HCT116 (cell line): ENCODE measurements around the gene OR52E8. TPM values are rescaled to one million over a fixed set of nuclear protein-coding genes. Genes with fewer than 3 reads are reported as not detected.

Experiments used
- ATAC-seq: fragments of 200-7000 bp; cut with Tn5 transposase; 2 replicates; pipeline ENCODE4 v1.9.1; 2020; ENCODE audit warnings: mild to moderate bottlenecking, moderate library complexity
- BruUV-seq: library from RNA; stranded (reverse); fragments of 400-500 nt; replicated peaks from 2 replicates; lab custom pipeline; 2021; lab: Mats Ljungman, UMichigan
- CTCF ChIA-PET: fragments of 300-600 bp; sonication (Branson Sonifier 250); formaldehyde crosslinking; loops from one replicate; lab custom pipeline; 2021; ENCODE audit warnings: antibody characterized with exemption; lab: Charles Lee
- POLR2A ChIA-PET: fragments of 300-600, 350-600 bp; sonication (Branson Sonifier 250); formaldehyde crosslinking; loops from one replicate; lab custom pipeline; 2021; ENCODE audit warnings: antibody characterized with exemption; lab: Charles Lee
- RAD21 ChIA-PET, 2 experiments: fragments of 300-600 bp; sonication (Branson Sonifier 250); formaldehyde crosslinking; loops; one replicate each; lab custom pipeline; 2023; ENCODE audit warnings: low total read pairs in 2 of 2; ENCODE audit not compliant: uncharacterized antibody in 2 of 2, unreplicated experiment in 2 of 2, low non-redundant PET in 1 of 2; lab: Charles Lee
- DNase-seq: peaks from one replicate; pipeline ENCODE4 v3.0.0-alpha.2; 2010; ENCODE audit warnings: low read depth, low spot score
- H2AFZ ChIP-seq: fragments of 200-600 bp; shearing (Covaris generic), sonication (generic); 2 replicates; pipeline ENCODE4 v1.6.1; 2017; ENCODE audit warnings: low read depth, mixed run types, mixed read lengths, antibody characterized with exemption, low read length; ENCODE audit not compliant: poor library complexity, severe bottlenecking
- H3K27ac ChIP-seq: 2 replicates; pipeline ENCODE4 v1.5.1; 2012; ENCODE audit warnings: low read depth, low read length
- H3K27me3 ChIP-seq: fragments of 200-600 bp; sonication (generic); 2 replicates; pipeline ENCODE4 v1.6.1; 2016; ENCODE audit warnings: mixed run types, low read length, mixed read lengths; ENCODE audit not compliant: insufficient read depth
- H3K36me3 ChIP-seq, 2 experiments: fragments of 200-500 bp in 1 of 2; fragments of 200-600 bp in 1 of 2; sonication (Bioruptor generic) in 1 of 2; sonication (generic) in 1 of 2; 2 replicates each; pipeline versions ENCODE4 v1.5.1 to v1.6.1; 2014 to 2016; ENCODE audit warnings: low read length in 2 of 2, inconsistent platforms in 1 of 2, mixed read lengths in 1 of 2, mixed run types in 1 of 2; ENCODE audit not compliant: insufficient read depth in 2 of 2, control insufficient read depth in 1 of 2
- H3K4me1 ChIP-seq, 2 experiments: fragments of 200-600 bp in 1 of 2; sonication (generic) in 1 of 2; 2 replicates each; pipeline versions ENCODE4 v1.5.1 to v1.6.1; 2012 to 2017; ENCODE audit warnings: low read length in 2 of 2, inconsistent platforms in 1 of 2, mild to moderate bottlenecking in 1 of 2, mixed read lengths in 1 of 2, mixed run types in 1 of 2, moderate library complexity in 1 of 2; ENCODE audit not compliant: insufficient read depth in 2 of 2, control insufficient read depth in 1 of 2
- H3K4me2 ChIP-seq: fragments of 200-600 bp; sonication (generic); 2 replicates; pipeline ENCODE4 v1.6.1; 2017; ENCODE audit warnings: mixed run types, low read length, mixed read lengths
- H3K4me3 ChIP-seq, 2 experiments: fragments of 200-600 bp in 1 of 2; sonication (generic) in 1 of 2; replicated peaks in 1 of 2; 2 replicates each; pipeline ENCODE4 v1.5.1; 2011 to 2016; ENCODE audit warnings: low read length in 2 of 2, control low read depth in 1 of 2, low read depth in 1 of 2, mild to moderate bottlenecking in 1 of 2, mixed read lengths in 1 of 2, mixed run types in 1 of 2
- H3K79me2 ChIP-seq: fragments of 200-600 bp; sonication (generic); 2 replicates; pipeline ENCODE4 v1.6.1; 2017; ENCODE audit warnings: mild to moderate bottlenecking, mixed run types, low read length, moderate library complexity, mixed read lengths; ENCODE audit not compliant: insufficient read depth
- H3K9ac ChIP-seq: fragments of 200-600 bp; sonication (generic); 2 replicates; pipeline ENCODE4 v1.6.1; 2016; ENCODE audit warnings: low read length, mixed read lengths
- H3K9me2 ChIP-seq: fragments of 200-600 bp; sonication (generic), shearing (Covaris generic); 2 replicates; pipeline ENCODE4 v1.6.1; 2017; ENCODE audit warnings: mixed run types, mild to moderate bottlenecking, moderate library complexity; ENCODE audit not compliant: insufficient read depth
- H3K9me3 ChIP-seq, 2 experiments: fragments of 200-500 bp in 1 of 2; fragments of 200-600 bp in 1 of 2; sonication (Bioruptor generic) in 1 of 2; sonication (generic) in 1 of 2; 2 replicates each; pipeline ENCODE4 v1.6.1; 2014 to 2017; ENCODE audit warnings: low read length in 2 of 2, mixed read lengths in 2 of 2, inconsistent platforms in 1 of 2, low read depth in 1 of 2, mild to moderate bottlenecking in 1 of 2, mixed run types in 1 of 2, moderate library complexity in 1 of 2; ENCODE audit not compliant: control insufficient read depth in 1 of 2, insufficient read depth in 1 of 2
- H4K20me1 ChIP-seq: fragments of 200-600 bp; sonication (generic), shearing (Covaris generic); 2 replicates; pipeline ENCODE4 v1.6.1; 2017; ENCODE audit warnings: mixed run types, mild to moderate bottlenecking, moderate library complexity; ENCODE audit not compliant: insufficient read depth
- CEBPB ChIP-seq: IDR thresholded peaks from 2 replicates; pipeline ENCODE4 v1.6.1; 2012; ENCODE audit warnings: low read depth
- EGR1 ChIP-seq: IDR thresholded peaks from 2 replicates; pipeline ENCODE4 v1.6.1; 2012; ENCODE audit warnings: low read depth
- ELF1 ChIP-seq: IDR thresholded peaks from 2 replicates; pipeline ENCODE4 v1.6.1; 2012; ENCODE audit warnings: low read depth, borderline replicate concordance
- FOSL1 ChIP-seq: IDR thresholded peaks from 2 replicates; pipeline ENCODE4 v1.6.1; 2012; ENCODE audit warnings: low read depth
- JUND ChIP-seq: IDR thresholded peaks from 2 replicates; pipeline ENCODE4 v1.6.1; 2012
- POLR2AphosphoS5 ChIP-seq: IDR thresholded peaks from 2 replicates; pipeline ENCODE4 v1.6.1; 2011; ENCODE audit warnings: mild to moderate bottlenecking, low read depth, low read length, moderate library complexity
- SIN3A ChIP-seq: IDR thresholded peaks from 2 replicates; pipeline ENCODE4 v1.6.1; 2012; ENCODE audit warnings: low read depth
- SP1 ChIP-seq: IDR thresholded peaks from 2 replicates; pipeline ENCODE4 v1.6.1; 2012; ENCODE audit warnings: low read depth
- SRF ChIP-seq: IDR thresholded peaks from 2 replicates; pipeline ENCODE4 v1.6.1; 2012; ENCODE audit warnings: low read depth
- TCF7L2 ChIP-seq: IDR thresholded peaks from 2 replicates; pipeline ENCODE4 v1.7.0; 2011; ENCODE audit warnings: borderline replicate concordance, inconsistent platforms; ENCODE audit not compliant: insufficient read depth, insufficient read length; ENCODE audit errors: extremely low read depth
- YY1 ChIP-seq: IDR thresholded peaks from 2 replicates; pipeline ENCODE4 v1.6.1; 2011; ENCODE audit warnings: low read length, low read depth, moderate library complexity, mild to moderate bottlenecking; ENCODE audit not compliant: insufficient replicate concordance; ENCODE audit errors: extremely low read depth
- ZFX ChIP-seq: fragments of 450-650 bp; IDR thresholded peaks from 2 replicates; pipeline ENCODE4 v1.6.1; 2017
- ZNF274 ChIP-seq: fragments of 200-500 bp; sonication (Bioruptor generic); IDR thresholded peaks from 2 replicates; pipeline ENCODE4 v1.6.1; 2014; ENCODE audit warnings: mild to moderate bottlenecking, low read depth, low read length, inconsistent platforms
- intact Hi-C: fragments of 100-400 bp; cut with micrococcal nuclease; formaldehyde crosslinking; loops from 2 replicates; pipeline ENCODE4 v1.10.0; 2022
- total RNA-seq: library from RNA; stranded (reverse); gene quantifications from one replicate; pipeline ENCODE4 v1.2.1, GENCODE V29; 2021; ENCODE audit not compliant: unreplicated experiment
- TF ChIP-seq, protein P1 (sequence below), 3 experiments: fragments of 200-600 bp in 1 of 3; sonication (generic) in 1 of 3; IDR thresholded peaks in 2 of 3; conservative IDR thresholded peaks in 1 of 3; 2 replicates each; pipeline ENCODE4 v1.5.1; 2012 to 2017; ENCODE audit warnings: low read depth in 2 of 3, low read length in 2 of 3, antibody characterized with exemption in 1 of 3, borderline replicate concordance in 1 of 3, control low read depth in 1 of 3, mild to moderate bottlenecking in 1 of 3, mixed read lengths in 1 of 3, mixed run types in 1 of 3, moderate library complexity in 1 of 3; ENCODE audit not compliant: insufficient read depth in 1 of 3
- TF ChIP-seq, protein P2 (sequence below): IDR thresholded peaks from 2 replicates; pipeline ENCODE4 v1.6.1; 2011; ENCODE audit warnings: mild to moderate bottlenecking, low read length, moderate library complexity; ENCODE audit not compliant: insufficient replicate concordance; ENCODE audit errors: extremely low read depth
- TF ChIP-seq, protein P3 (sequence below): IDR thresholded peaks from 2 replicates; pipeline ENCODE4 v1.6.1; 2012
- TF ChIP-seq, protein P4 (sequence below): IDR thresholded peaks from 2 replicates; pipeline ENCODE4 v1.6.1; 2012; ENCODE audit warnings: low read depth

Gene OR52E8
- total RNA-seq, 1 experiment from 2014 or later = not detected

DNA sequence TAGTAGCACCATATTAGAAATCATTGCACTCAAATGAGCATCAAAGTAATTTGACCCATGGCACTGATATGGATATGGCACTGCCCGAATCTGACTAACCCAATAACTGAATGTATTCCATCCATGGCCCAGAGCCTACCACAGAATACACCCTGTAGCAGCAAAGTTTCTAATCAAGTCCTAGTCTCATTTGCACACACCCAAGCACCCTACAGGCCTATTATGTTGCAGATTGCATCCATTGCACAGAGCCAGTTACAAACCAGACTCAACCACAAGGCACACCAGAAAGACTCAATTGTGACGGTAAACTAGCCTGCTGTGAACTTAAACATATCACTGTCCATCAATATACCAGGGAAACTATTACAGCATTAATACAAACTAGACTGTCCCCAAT, 42.0 kb upstream of the OR52E8 start:
- ChIA-PET POLR2A (no interaction called here), RAD21 (no interaction called here), CTCF (no interaction called here)
- Histone ChIP-seq H3K27me3 (peaks cover 60% of the 10 kb centered on the region), H2AFZ (no peak overlapping the region), H3K36me3 (no peaks in the 10 kb centered on the region), H3K9me2 (no peaks in the 10 kb centered on the region), H3K4me1 (no peaks in the 10 kb centered on the region), H3K9ac (no peak overlapping the region), H3K79me2 (no peaks in the 10 kb centered on the region), H3K4me3 (no peak overlapping the region), H3K4me2 (no peak overlapping the region), H4K20me1 (no peaks in the 10 kb centered on the region), H3K9me3 (no peaks in the 10 kb centered on the region), H3K27ac (no peak overlapping the region)
- ATAC-seq (no peak), DNase-seq (no peak)
- no TSS peak for BruUV-seq
- intact Hi-C loops = loop anchor here (10.0 kb wide), 1 partner anchor 1275 kb away; no protein-coding TSS in a partner anchor
- TF ChIP-seq POLR2AphosphoS5 (no peak), ZNF274 (no peak), YY1 (no peak), JUND (no peak), CEBPB (no peak), SP1 (no peak), SRF (no peak), TCF7L2 (no peak), ZFX (no peak), ELF1 (no peak), FOSL1 (no peak), SIN3A (no peak), EGR1 (no peak)
- TF ChIP-seq, protein P1, sequence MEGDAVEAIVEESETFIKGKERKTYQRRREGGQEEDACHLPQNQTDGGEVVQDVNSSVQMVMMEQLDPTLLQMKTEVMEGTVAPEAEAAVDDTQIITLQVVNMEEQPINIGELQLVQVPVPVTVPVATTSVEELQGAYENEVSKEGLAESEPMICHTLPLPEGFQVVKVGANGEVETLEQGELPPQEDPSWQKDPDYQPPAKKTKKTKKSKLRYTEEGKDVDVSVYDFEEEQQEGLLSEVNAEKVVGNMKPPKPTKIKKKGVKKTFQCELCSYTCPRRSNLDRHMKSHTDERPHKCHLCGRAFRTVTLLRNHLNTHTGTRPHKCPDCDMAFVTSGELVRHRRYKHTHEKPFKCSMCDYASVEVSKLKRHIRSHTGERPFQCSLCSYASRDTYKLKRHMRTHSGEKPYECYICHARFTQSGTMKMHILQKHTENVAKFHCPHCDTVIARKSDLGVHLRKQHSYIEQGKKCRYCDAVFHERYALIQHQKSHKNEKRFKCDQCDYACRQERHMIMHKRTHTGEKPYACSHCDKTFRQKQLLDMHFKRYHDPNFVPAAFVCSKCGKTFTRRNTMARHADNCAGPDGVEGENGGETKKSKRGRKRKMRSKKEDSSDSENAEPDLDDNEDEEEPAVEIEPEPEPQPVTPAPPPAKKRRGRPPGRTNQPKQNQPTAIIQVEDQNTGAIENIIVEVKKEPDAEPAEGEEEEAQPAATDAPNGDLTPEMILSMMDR (IDR thresholded peaks at IDR 0.05 in 2 of 3, conservative IDR thresholded peaks at IDR 0.05 in 1 of 3; ENCODE audit: borderline replicate concordance in 1 of 3, insufficient read depth in 1 of 3, low read depth in 2 of 3, low read length in 2 of 3) = no peak
- TF ChIP-seq, protein P2, sequence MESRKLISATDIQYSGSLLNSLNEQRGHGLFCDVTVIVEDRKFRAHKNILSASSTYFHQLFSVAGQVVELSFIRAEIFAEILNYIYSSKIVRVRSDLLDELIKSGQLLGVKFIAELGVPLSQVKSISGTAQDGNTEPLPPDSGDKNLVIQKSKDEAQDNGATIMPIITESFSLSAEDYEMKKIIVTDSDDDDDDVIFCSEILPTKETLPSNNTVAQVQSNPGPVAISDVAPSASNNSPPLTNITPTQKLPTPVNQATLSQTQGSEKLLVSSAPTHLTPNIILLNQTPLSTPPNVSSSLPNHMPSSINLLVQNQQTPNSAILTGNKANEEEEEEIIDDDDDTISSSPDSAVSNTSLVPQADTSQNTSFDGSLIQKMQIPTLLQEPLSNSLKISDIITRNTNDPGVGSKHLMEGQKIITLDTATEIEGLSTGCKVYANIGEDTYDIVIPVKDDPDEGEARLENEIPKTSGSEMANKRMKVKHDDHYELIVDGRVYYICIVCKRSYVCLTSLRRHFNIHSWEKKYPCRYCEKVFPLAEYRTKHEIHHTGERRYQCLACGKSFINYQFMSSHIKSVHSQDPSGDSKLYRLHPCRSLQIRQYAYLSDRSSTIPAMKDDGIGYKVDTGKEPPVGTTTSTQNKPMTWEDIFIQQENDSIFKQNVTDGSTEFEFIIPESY = no peak
- TF ChIP-seq, protein P3, sequence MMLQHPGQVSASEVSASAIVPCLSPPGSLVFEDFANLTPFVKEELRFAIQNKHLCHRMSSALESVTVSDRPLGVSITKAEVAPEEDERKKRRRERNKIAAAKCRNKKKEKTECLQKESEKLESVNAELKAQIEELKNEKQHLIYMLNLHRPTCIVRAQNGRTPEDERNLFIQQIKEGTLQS = no peak
- TF ChIP-seq, protein P4, sequence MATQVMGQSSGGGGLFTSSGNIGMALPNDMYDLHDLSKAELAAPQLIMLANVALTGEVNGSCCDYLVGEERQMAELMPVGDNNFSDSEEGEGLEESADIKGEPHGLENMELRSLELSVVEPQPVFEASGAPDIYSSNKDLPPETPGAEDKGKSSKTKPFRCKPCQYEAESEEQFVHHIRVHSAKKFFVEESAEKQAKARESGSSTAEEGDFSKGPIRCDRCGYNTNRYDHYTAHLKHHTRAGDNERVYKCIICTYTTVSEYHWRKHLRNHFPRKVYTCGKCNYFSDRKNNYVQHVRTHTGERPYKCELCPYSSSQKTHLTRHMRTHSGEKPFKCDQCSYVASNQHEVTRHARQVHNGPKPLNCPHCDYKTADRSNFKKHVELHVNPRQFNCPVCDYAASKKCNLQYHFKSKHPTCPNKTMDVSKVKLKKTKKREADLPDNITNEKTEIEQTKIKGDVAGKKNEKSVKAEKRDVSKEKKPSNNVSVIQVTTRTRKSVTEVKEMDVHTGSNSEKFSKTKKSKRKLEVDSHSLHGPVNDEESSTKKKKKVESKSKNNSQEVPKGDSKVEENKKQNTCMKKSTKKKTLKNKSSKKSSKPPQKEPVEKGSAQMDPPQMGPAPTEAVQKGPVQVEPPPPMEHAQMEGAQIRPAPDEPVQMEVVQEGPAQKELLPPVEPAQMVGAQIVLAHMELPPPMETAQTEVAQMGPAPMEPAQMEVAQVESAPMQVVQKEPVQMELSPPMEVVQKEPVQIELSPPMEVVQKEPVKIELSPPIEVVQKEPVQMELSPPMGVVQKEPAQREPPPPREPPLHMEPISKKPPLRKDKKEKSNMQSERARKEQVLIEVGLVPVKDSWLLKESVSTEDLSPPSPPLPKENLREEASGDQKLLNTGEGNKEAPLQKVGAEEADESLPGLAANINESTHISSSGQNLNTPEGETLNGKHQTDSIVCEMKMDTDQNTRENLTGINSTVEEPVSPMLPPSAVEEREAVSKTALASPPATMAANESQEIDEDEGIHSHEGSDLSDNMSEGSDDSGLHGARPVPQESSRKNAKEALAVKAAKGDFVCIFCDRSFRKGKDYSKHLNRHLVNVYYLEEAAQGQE = no peak
